Activated CD8-positive, alpha-beta memory T cell treated with anti-CD3 and anti-CD28 coated beads, Interleukin-2, amount 50 U/mL, for 24 hours (primary cell): ENCODE results near the gene IL34.

Experiments
- DNase-seq: peaks from one replicate; pipeline ENCODE4 v3.0.0-alpha.2; 2020; ENCODE audit errors: extremely low read depth

IL34 gene

GRCh38 chr16:70678121-70678897 is 31.9 kb downstream of the IL34 start:
- DNase-seq: no peak

- no peak for DNase-seq
These were observed 32.7 kb downstream of the IL34 start for GRCh38 chr16:70678898-70679670.

- DNase-seq: no peak
These were observed 33.5 kb downstream of the IL34 start for GRCh38 chr16:70679671-70680494.

DNA sequence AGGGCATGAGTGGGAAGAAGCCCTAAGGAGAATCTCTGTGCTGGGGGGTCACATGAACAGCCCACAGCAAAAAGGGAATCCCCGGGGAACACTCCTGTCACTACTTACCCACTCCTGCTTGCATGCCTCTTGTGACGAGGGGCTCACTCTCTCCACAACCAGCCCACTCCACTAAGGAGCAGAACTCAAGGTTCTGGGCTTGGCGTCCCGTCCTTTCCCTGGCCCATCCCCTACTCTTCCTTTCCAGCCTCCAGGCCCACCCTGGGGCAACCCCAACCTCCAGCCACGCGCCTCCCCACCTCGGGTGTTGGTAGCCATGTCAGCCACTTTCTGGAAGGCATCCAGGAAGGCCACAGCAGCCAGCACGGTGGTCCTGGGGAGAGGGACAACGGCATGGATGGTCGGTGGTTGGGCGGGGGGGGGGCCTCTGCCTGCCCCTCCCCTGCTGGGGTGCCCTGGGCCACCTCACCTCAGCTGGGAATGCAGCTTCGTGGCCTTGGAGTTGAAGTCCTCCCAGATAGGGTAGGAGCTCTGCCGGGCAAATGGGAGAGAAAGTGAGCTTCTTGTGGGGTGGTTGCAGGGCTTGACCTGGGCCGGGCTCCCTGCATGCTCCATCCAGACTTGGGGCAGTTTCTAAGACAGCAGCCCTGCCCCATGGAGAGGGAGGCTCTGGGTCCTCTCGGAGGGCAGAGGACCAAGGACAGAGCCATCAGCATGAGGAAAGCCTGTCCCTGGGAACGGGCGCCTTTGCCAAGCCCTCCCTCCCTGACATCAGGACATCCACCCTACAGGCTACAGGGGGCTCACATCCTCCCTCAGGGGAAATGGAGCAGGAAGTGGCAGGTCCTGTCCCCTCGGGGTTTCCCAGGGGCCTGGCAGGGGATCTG is 34.4 kb downstream of the IL34 start:
- no peak for DNase-seq

DNA sequence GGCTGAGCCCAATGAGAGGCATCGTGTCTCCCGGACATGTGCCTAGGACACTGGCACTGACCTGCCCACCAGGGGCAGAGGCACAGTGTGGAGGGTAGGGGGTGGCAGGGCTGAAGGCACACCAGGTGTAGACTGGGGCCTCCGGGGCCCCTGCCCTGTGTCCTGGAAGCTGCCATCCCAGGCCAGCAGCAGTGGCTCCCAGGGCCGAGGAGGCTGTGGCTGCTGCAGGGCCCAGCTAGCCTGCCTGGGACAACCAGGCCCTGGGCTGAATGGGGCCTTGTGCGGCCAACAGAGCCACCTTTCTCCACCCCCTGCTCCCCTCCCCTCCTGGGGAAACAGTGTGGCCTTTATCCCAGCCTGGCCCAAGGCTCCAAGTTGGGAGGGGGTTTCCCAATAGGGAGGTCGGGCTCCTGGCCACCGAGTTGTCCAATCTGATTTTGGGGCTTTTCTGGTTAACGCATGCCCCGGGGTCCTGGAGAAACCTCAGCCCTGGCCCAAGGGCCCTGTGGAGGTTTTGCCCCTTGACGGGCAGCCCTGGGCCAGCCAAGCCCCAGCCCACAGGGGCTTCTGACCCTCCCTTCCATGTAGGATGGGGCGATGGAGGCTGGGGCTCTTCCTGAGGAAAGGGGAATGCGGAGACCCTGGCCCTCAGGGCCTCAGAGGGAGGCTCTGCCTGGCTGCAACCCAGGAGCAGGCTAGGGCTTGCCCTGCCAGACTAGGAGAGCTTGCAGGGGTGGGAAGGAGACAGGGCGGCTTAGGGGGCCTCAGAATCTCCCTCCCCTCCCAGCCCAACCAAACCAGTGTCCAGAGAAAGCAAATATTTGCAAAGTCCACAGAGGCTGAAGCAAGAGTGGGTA is 35.3 kb downstream of the IL34 start:
- DNase-seq: no peak

DNA sequence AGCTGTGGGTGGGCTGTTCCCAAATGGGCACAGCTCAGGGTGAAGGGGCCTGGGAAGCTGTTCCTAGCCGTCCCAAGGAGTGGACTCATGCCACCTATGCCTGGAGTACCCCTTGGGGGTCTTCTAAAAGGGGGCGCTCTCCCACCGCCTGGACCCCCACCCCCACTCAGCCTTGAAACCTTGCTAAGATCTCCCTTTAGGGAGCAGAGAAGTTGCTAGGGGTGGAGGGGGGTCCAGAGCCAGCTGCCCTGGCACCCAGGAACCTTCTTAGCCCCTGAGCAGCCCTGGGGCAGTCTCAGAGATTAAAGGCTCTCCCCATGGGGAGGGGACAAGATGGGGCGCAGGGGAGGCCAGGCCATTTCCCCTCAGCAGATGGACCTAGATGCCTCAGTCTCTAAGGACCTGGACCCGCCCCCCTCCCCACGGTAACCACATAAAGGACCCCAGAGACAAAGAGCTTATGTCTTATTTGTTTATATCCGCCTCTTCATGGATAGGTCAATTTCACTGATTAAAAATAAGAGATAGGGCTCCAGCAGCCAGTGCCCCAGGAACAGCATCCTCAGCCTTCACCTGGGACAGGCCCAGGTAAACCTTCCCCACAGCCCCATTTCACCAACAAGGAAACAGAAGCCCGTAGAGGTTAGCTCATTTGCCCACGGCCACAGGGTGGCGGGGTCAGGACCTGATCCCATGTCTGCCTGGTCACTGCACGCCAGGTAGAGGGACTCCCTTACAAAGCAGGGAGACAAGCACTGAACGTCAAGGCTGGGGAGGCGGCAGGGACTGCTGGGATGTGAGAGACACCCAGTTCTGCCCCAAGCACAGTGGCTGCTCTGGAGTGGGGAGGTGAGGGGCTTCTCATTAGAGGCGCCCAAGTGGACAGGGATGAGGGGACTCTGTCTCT is 36.1 kb downstream of the IL34 start:
- no peak for DNase-seq

DNA sequence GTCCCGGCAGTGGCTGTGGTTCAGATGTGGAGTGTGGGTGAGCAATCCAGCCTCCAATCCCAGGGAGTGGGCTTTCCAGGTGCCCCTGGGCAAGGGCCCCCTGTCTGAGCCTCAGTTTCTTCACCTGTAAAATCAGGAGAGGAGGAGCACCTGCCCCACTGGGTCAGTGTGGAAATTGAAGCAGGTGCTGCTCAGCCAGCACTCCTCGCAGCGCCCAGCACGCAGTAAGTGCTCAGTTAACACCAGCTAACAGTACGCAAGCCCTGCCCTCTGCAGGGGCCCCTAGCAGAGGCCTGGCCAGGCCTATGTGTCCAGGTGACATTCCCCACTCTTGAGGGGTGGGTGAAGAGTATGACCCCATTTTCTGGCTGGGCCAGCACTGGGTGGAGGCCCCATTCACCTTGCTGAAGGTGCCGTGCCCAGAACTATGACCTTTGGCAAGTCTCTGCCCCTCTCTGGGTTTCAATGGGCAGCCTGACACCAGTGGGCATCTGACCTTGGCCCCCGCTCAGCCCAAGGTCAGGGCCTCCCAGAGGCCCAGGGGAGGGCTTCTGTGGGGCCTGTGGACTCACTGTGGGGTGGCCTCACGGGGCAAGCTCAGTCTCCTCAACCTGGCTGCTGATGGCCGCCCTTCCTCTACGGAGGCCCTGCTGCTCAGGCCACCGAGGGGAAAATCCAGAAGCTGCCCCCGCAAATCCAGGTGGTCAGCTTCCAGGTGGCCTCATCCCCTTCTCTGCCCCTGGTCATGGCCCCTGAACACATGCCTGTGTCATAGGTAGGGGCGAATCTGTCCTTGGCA is 37.0 kb downstream of the IL34 start:
- no peak for DNase-seq

- no peak for DNase-seq
These were observed 38.0 kb downstream of the IL34 start for GRCh38 chr16:70684146-70685060.

- DNase-seq: no peak
These were observed 38.9 kb downstream of the IL34 start for GRCh38 chr16:70685061-70685937.

DNA sequence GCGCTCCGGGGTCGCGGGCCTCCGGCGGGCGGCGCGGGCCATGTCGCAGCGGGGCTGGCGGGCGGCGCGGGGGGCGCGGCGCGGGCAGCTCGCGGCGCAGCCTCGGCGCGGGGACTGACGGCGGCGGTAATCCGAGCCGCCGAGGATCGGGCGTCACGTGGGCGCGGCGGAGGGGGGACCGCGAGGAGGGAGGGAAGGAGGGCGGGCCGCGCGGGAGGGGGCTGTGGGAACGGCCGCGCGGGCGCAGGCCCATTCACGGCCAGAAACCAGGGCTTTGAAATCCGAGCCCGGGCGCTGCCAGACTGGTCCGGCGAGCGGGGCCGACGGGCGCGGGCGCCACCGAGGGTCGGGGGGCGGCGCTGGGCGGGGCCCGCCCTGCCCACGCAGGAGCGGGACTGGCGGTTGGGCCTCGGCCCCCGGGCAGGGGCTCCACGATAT is 39.6 kb downstream of the IL34 start, which contains the start of gene MTSS2:
MTSS2 (minus strand) TSS at position 116 of the 438 bp plus-strand sequence. CDS start 262 bp downstream, outside the sequence.
- DNase-seq: no peak

- no peak for DNase-seq
These were observed 40.2 kb downstream of the IL34 start for GRCh38 chr16:70686376-70687101.

- DNase-seq: no peak
These were observed 40.7 kb downstream of the IL34 start for GRCh38 chr16:70687102-70687511.

DNA sequence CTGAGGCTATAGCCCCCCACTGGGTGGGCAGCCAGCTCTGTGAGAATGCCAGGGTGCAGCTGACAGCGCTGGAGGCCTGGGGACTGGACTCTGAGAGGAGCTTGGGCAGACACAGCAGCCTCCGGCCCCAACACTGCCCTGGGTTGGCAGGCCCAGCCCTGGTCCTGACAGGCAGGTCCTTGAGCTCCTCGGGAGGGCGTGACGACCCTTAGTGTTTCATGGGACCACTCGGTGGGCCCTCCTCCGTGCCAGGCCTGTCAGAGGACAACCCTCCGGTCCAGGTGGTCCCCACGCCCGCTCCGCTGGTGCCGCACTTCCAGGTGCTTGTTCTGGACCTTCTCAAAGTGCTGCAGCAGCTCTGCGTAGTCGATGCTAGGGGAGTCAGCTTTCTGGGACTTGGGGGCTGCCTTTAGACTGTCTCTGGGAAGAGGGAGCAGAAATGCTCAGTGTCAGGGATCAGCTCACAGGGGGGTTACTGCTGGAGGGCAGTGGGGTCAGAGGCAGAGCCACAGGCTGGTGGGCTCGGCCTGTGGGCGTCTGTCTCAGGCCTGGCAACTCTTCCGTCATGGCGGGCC is 41.4 kb downstream of the IL34 start:
- DNase-seq: no peak

- no peak for DNase-seq
These were observed 41.9 kb downstream of the IL34 start for GRCh38 chr16:70688246-70688742.
